IPS DF 6.9 (cell line): Measurements from ENCODE around the gene KMT2E.

Experiments
- DNase-seq: peaks from one replicate; pipeline ENCODE4 v3.0.0-alpha.2; 2013; ENCODE audit warnings: low read depth, low spot score
- H3K27ac ChIP-seq: one replicate; pipeline ENCODE4 v1.5.1; 2013; ENCODE audit warnings: low read length, control low read depth
- H3K27me3 ChIP-seq: 2 replicates; pipeline ENCODE4 v1.6.1; 2013; ENCODE audit warnings: mild to moderate bottlenecking, low read length; ENCODE audit not compliant: control insufficient read depth, insufficient read depth
- H3K36me3 ChIP-seq: 2 replicates; pipeline ENCODE4 v1.6.1; 2013; ENCODE audit warnings: low read length; ENCODE audit not compliant: control insufficient read depth, insufficient read depth
- H3K4me1 ChIP-seq: 2 replicates; pipeline ENCODE4 v1.6.1; 2013; ENCODE audit warnings: low read length; ENCODE audit not compliant: control insufficient read depth, insufficient read depth
- H3K4me3 ChIP-seq: 2 replicates; pipeline ENCODE4 v1.5.1; 2013; ENCODE audit warnings: mild to moderate bottlenecking, low read length
- H3K9me3 ChIP-seq: 2 replicates; pipeline ENCODE4 v1.6.1; 2013; ENCODE audit warnings: low read length, inconsistent platforms; ENCODE audit not compliant: control insufficient read depth, insufficient read depth
- WGBS: extraction: QIAGEN DNeasy Blood & Tissue Kit; methylation state at CpG from one replicate; pipeline ENCODE4 v1.1.7; 2013; ENCODE audit warnings: mixed read lengths, missing lambda C conversion rate; ENCODE audit not compliant: insufficient read length, insufficient coverage; 5-methylcytosine and 5-hydroxymethylcytosine counted together

The KMT2E gene

GRCh38 chr7:105079348-105079747 is 65.3 kb downstream of the KMT2E start:
- H3K4me3 ChIP-seq = no peak overlapping the region
- H3K27me3 ChIP-seq = no peaks in the 10 kb centered on the region
- DNase-seq = no peak
- no peaks in the 10 kb centered on the region for H3K4me1 ChIP-seq
- no peaks in the 10 kb centered on the region for H3K9me3 ChIP-seq
- H3K27ac ChIP-seq = no peak overlapping the region
- no CpG with 5 or more reads among the region's 6 CpGs for WGBS
- peaks cover 9% of the 10 kb centered on the region; the same call in 1 of the 2 replicates for H3K36me3 ChIP-seq

GRCh38 chr7:105084581-105084980 is 70.6 kb downstream of the KMT2E start:
- Histone ChIP-seq H3K4me3 (no peak overlapping the region), H3K4me1 (no peaks in the 10 kb centered on the region), H3K27ac (no peak overlapping the region), H3K36me3 (peaks cover 6% of the 10 kb centered on the region; the same call in 1 of the 2 replicates), H3K27me3 (no peaks in the 10 kb centered on the region), H3K9me3 (no peaks in the 10 kb centered on the region)
- no peak for DNase-seq
- WGBS = no CpG with 5 or more reads among the region's 1 CpG

- H3K4me1 ChIP-seq = no peaks in the 10 kb centered on the region
- H3K27me3 ChIP-seq = no peaks in the 10 kb centered on the region
- H3K36me3 ChIP-seq = peaks cover 3% of the 10 kb centered on the region; the same call in 1 of the 2 replicates
- no CpG with 5 or more reads among the region's 3 CpGs for WGBS
- no peak for DNase-seq
- H3K4me3 ChIP-seq = no peak overlapping the region
- no peaks in the 10 kb centered on the region for H3K9me3 ChIP-seq
- H3K27ac ChIP-seq = no peak overlapping the region
Measured at GRCh38 chr7:105086850-105087249, 72.8 kb downstream of the KMT2E start.

- no CpG with 5 or more reads among the region's 6 CpGs for WGBS
- H3K27ac ChIP-seq = no peak overlapping the region
Measured at GRCh38 chr7:105087981-105088380, 74.0 kb downstream of the KMT2E start.

GRCh38 chr7:105088456-105088855 is 74.5 kb downstream of the KMT2E start:
- Histone ChIP-seq H3K27me3 (no peaks in the 10 kb centered on the region), H3K4me3 (no peak overlapping the region), H3K36me3 (peaks cover 3% of the 10 kb centered on the region; the same call in 1 of the 2 replicates), H3K4me1 (no peaks in the 10 kb centered on the region), H3K9me3 (no peaks in the 10 kb centered on the region), H3K27ac (no peak overlapping the region)
- WGBS = no CpG with 5 or more reads among the region's 2 CpGs
- DNase-seq = no peak

More at GRCh38 chr7:105087981-105088380, 74.0 kb downstream of the KMT2E start:
- Histone ChIP-seq H3K4me3 (no peak overlapping the region), H3K9me3 (no peaks in the 10 kb centered on the region), H3K27me3 (no peaks in the 10 kb centered on the region), H3K36me3 (peaks cover 3% of the 10 kb centered on the region; the same call in 1 of the 2 replicates), H3K4me1 (no peaks in the 10 kb centered on the region)
- no peak for DNase-seq

- Histone ChIP-seq H3K36me3 (no peaks in the 10 kb centered on the region; the same call in 1 of the 2 replicates), H3K9me3 (no peaks in the 10 kb centered on the region)
Measured at GRCh38 chr7:105094966-105095365, 81.0 kb downstream of the KMT2E start.

GRCh38 chr7:105096306-105096705 is 82.3 kb downstream of the KMT2E start:
- H3K9me3 ChIP-seq = no peaks in the 10 kb centered on the region
- DNase-seq = no peak
- no CpG with 5 or more reads among the region's 3 CpGs for whole genome bisulfite sequencing
- no peaks in the 10 kb centered on the region for H3K27me3 ChIP-seq
- H3K4me3 ChIP-seq = no peak overlapping the region
- no peak overlapping the region for H3K27ac ChIP-seq
- no peaks in the 10 kb centered on the region; the same call in 1 of the 2 replicates for H3K36me3 ChIP-seq
- H3K4me1 ChIP-seq = no peaks in the 10 kb centered on the region

More at GRCh38 chr7:105094966-105095365, 81.0 kb downstream of the KMT2E start:
- DNase-seq = no peak
- Histone ChIP-seq H3K27me3 (no peaks in the 10 kb centered on the region), H3K4me3 (no peak overlapping the region), H3K4me1 (no peaks in the 10 kb centered on the region), H3K27ac (no peak overlapping the region)

- DNase-seq = no peak
- Histone ChIP-seq H3K36me3 (no peaks in the 10 kb centered on the region; the same call in 1 of the 2 replicates), H3K27ac (no peak overlapping the region), H3K4me3 (no peak overlapping the region), H3K4me1 (no peaks in the 10 kb centered on the region), H3K9me3 (no peaks in the 10 kb centered on the region), H3K27me3 (no peaks in the 10 kb centered on the region)
- WGBS = no CpG with 5 or more reads among the region's 7 CpGs
Measured at GRCh38 chr7:105097619-105098018, 83.6 kb downstream of the KMT2E start.

GRCh38 chr7:105098863-105099515 is 85.0 kb downstream of the KMT2E start:
- no peaks in the 10 kb centered on the region for H3K27me3 ChIP-seq
- no peak for DNase-seq
- H3K4me1 ChIP-seq = no peaks in the 10 kb centered on the region
- H3K9me3 ChIP-seq = no peaks in the 10 kb centered on the region
- H3K27ac ChIP-seq = no peak overlapping the region
- 100% methylated on average over 1 of the region's 2 CpGs for WGBS
- H3K36me3 ChIP-seq = no peaks in the 10 kb centered on the region; the same call in 1 of the 2 replicates
- no peak overlapping the region for H3K4me3 ChIP-seq

GRCh38 chr7:105101864-105102263 is 87.9 kb downstream of the KMT2E start:
- Histone ChIP-seq H3K27me3 (no peaks in the 10 kb centered on the region), H3K4me1 (no peaks in the 10 kb centered on the region), H3K9me3 (no peaks in the 10 kb centered on the region), H3K27ac (no peak overlapping the region), H3K4me3 (no peak overlapping the region), H3K36me3 (peaks cover 2% of the 10 kb centered on the region; the same call in 1 of the 2 replicates)
- no peak for DNase-seq
- no CpG with 5 or more reads among the region's 4 CpGs for WGBS
